H1 (cell line): ENCODE measurements around the gene SCGB1A1. TPM values are rescaled to one million over a fixed set of nuclear protein-coding genes. Genes with fewer than 3 reads are reported as not detected.

ENCODE experiments used
- CHD7 ChIP-seq: fragments of 300-600 bp; sonication (generic); IDR thresholded peaks from 2 replicates; pipeline ENCODE4 v1.7.1; 2012; ENCODE audit warnings: low read length, moderate library complexity, mild to moderate bottlenecking, inconsistent platforms; ENCODE audit not compliant: insufficient replicate concordance
- JUN ChIP-seq: IDR thresholded peaks from 2 replicates; pipeline ENCODE4 v1.6.1; 2011; ENCODE audit warnings: low read depth, mild to moderate bottlenecking, improper control_type of control experiment, low read length
- JUND ChIP-seq: IDR thresholded peaks from 2 replicates; pipeline ENCODE4 v1.6.1; 2011; ENCODE audit warnings: mild to moderate bottlenecking, improper control_type of control experiment, low read length
- MAFK ChIP-seq: IDR thresholded peaks from 2 replicates; pipeline ENCODE4 v1.6.1; 2012; ENCODE audit warnings: low read depth, mild to moderate bottlenecking, improper control_type of control experiment, low read length
- POLR2A ChIP-seq, 2 experiments: IDR thresholded peaks; 1 replicate in 1 of 2; 2 replicates in 1 of 2; pipeline ENCODE4 v1.6.1; 2011; ENCODE audit warnings: low read depth in 2 of 2, low read length in 2 of 2, mild to moderate bottlenecking in 2 of 2; ENCODE audit errors: control extremely low read depth in 1 of 2
- RAD21 ChIP-seq, 2 experiments: IDR thresholded peaks in 1 of 2; conservative IDR thresholded peaks in 1 of 2; 2 replicates each; pipeline ENCODE4 v1.6.1; 2011; ENCODE audit warnings: low read depth in 2 of 2, low read length in 2 of 2, improper control_type of control experiment in 1 of 2, inconsistent platforms in 1 of 2, mild to moderate bottlenecking in 1 of 2, moderate library complexity in 1 of 2
- SIRT6 ChIP-seq: IDR thresholded peaks from one replicate; pipeline ENCODE4 v1.7.1; 2012; ENCODE audit warnings: low read length, inconsistent platforms
- SIX5 ChIP-seq: IDR thresholded peaks from 2 replicates; pipeline ENCODE4 v1.6.1; 2011; ENCODE audit warnings: mild to moderate bottlenecking, low read depth, low read length
- TCF12 ChIP-seq: IDR thresholded peaks from 2 replicates; pipeline ENCODE4 v1.6.1; 2011; ENCODE audit warnings: low read depth, mild to moderate bottlenecking, low read length
- polyA plus RNA-seq, 7 experiments: library from polyadenylated mRNA; depleted of rRNA in 3 of 7; stranded (reverse) in 5 of 7; unstranded in 2 of 7; fragments of >200 nt in 5 of 7; fragments of 200-250 nt in 2 of 7; gene quantifications; 1 replicate in 5 of 7; 2 replicates in 1 of 7; 4 replicates in 1 of 7; pipeline versions ENCODE4 v1.2.1 to v1.2.3, GENCODE V29; 2011 to 2013; ENCODE audit warnings: missing spikeins in 2 of 7, mixed read lengths in 2 of 7
- total RNA-seq: library from RNA; stranded (reverse); fragmentation: NEBNext Ultra II Directional; extraction: Animal tissue kit (Norgen Biotek cat#: 25700); gene quantifications from 2 replicates; pipeline ENCODE4 v1.2.1, GENCODE V29; 2021
- TF ChIP-seq, protein P1 (sequence below), 3 experiments: IDR thresholded peaks; 1 replicate in 2 of 3; 2 replicates in 1 of 3; pipeline versions ENCODE4 v1.5.1 to v1.6.1; 2011; ENCODE audit warnings: low read length in 3 of 3, mild to moderate bottlenecking in 3 of 3, inconsistent platforms in 2 of 3, low read depth in 1 of 3, moderate library complexity in 1 of 3; ENCODE audit not compliant: insufficient read depth in 1 of 3; ENCODE audit errors: control extremely low read depth in 1 of 3

Gene SCGB1A1
- total and polyA plus RNA-seq, 2 of the 8 experiments (the other 6 are each of a cell fraction or from before 2014, with no cell fraction given) = not detected

DNA sequence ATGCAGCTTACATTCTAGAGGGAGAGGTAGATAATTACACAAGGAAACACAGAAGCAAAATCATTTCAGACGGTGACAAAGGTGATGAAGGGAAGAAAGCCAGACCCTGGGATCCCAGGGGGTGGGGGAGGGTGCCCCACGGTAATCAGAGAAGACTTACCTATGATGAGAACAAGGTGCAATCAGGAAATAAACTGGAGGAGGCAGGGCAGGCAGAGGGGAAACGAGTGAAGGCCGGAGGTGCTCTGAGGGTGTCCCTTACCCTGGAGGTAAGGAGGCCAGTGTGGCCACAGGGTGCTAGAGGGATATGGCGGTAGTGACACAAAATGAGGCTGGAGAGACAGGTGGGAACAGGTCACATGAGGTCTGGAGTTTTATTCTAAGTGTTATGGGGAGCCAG is 13.9 kb upstream of the SCGB1A1 start (continued):
- TF ChIP-seq CHD7 (no peak), TCF12 (no peak), POLR2A (IDR thresholded peaks at IDR 0.05; ENCODE audit: control extremely low read depth in 1 of 2, low read depth in 2 of 2, low read length in 2 of 2) (no peak), SIX5 (no peak), JUN (no peak), SIRT6 (no peak), MAFK (no peak), JUND (no peak), RAD21 (IDR thresholded peaks at IDR 0.05 in 1 of 2, conservative IDR thresholded peaks at IDR 0.05 in 1 of 2; ENCODE audit: low read depth in 2 of 2, low read length in 2 of 2) (no peak)
- TF ChIP-seq, protein P1, sequence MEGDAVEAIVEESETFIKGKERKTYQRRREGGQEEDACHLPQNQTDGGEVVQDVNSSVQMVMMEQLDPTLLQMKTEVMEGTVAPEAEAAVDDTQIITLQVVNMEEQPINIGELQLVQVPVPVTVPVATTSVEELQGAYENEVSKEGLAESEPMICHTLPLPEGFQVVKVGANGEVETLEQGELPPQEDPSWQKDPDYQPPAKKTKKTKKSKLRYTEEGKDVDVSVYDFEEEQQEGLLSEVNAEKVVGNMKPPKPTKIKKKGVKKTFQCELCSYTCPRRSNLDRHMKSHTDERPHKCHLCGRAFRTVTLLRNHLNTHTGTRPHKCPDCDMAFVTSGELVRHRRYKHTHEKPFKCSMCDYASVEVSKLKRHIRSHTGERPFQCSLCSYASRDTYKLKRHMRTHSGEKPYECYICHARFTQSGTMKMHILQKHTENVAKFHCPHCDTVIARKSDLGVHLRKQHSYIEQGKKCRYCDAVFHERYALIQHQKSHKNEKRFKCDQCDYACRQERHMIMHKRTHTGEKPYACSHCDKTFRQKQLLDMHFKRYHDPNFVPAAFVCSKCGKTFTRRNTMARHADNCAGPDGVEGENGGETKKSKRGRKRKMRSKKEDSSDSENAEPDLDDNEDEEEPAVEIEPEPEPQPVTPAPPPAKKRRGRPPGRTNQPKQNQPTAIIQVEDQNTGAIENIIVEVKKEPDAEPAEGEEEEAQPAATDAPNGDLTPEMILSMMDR (IDR thresholded peaks at IDR 0.05; ENCODE audit: control extremely low read depth in 1 of 3, insufficient read depth in 1 of 3, low read depth in 1 of 3, low read length in 3 of 3) = no peak
